AG09309 (cell line): ENCODE measurements around the gene STX1A.
"Not testable (repeated sequence)": the region's sequence is repeated elsewhere in the genome, so short reads cannot be mapped to it uniquely, and the experiment has no call there.

ENCODE experiments used
- DNase-seq: peaks from one replicate; pipeline ENCODE4 v3.0.0-alpha.2; 2010; ENCODE audit warnings: low read depth
- H3K4me3 ChIP-seq: 2 replicates; pipeline ENCODE4 v1.5.1; 2011; ENCODE audit warnings: mild to moderate bottlenecking, low read depth, low read length, moderate library complexity; ENCODE audit not compliant: control insufficient read depth
- TF ChIP-seq, protein P1 (sequence below): IDR thresholded peaks from 2 replicates; pipeline ENCODE4 v1.5.1; 2011; ENCODE audit warnings: mild to moderate bottlenecking, low read depth, low read length, inconsistent platforms; ENCODE audit not compliant: insufficient read depth, control insufficient read depth; ENCODE audit errors: missing control alignments

The STX1A gene

DNA sequence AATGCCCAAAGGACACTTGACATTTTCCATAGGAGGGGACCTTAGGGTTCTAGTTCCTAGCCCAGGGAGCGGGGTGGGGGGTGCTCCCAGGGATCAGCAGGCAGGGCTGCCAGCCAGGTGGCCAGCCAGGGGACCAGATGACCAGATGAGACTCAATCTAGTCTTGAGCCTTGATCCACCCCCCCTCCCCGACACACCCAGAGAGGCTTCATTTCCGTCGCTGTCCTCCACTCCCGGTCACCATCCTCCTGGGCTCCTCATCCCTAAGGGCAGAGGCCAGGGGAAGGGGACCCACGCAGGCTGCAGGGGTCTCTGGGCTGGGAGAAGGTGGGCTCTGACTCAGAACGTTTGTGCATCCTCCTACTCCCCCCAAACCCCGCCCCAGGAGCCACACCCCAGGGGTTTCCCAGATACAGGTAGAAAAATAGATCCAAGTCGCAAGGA lies 1.0 kb downstream of the STX1A start:
- TF ChIP-seq, protein P1, sequence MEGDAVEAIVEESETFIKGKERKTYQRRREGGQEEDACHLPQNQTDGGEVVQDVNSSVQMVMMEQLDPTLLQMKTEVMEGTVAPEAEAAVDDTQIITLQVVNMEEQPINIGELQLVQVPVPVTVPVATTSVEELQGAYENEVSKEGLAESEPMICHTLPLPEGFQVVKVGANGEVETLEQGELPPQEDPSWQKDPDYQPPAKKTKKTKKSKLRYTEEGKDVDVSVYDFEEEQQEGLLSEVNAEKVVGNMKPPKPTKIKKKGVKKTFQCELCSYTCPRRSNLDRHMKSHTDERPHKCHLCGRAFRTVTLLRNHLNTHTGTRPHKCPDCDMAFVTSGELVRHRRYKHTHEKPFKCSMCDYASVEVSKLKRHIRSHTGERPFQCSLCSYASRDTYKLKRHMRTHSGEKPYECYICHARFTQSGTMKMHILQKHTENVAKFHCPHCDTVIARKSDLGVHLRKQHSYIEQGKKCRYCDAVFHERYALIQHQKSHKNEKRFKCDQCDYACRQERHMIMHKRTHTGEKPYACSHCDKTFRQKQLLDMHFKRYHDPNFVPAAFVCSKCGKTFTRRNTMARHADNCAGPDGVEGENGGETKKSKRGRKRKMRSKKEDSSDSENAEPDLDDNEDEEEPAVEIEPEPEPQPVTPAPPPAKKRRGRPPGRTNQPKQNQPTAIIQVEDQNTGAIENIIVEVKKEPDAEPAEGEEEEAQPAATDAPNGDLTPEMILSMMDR, result no peak
- H3K4me3 ChIP-seq, result peak overlapping the region; percentile 83
- no peak for DNase-seq

DNA sequence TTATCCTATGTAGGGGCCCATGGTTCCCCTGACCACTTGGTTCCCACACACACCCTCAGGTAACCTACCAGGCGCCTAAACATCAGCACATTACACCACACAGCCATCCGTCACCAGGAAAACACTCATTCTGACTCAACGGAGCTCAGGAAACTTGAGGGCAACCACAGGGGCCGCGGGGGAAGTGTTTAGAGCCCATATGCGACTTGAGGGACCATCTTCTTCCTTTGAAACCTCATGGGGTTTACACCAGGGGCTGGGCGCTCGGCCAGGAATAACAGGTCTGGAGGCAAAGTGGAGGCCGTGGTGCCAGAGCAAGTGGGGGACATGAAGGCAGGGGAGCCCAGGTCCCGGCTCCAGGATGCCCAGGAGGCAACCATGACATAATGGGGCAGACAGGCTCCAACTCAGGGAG lies 1.5 kb downstream of the STX1A start:
- peak overlapping the region; percentile 83 for H3K4me3 ChIP-seq
- DNase-seq, result peak; percentile 59
- TF ChIP-seq, protein P1, result no peak

DNA sequence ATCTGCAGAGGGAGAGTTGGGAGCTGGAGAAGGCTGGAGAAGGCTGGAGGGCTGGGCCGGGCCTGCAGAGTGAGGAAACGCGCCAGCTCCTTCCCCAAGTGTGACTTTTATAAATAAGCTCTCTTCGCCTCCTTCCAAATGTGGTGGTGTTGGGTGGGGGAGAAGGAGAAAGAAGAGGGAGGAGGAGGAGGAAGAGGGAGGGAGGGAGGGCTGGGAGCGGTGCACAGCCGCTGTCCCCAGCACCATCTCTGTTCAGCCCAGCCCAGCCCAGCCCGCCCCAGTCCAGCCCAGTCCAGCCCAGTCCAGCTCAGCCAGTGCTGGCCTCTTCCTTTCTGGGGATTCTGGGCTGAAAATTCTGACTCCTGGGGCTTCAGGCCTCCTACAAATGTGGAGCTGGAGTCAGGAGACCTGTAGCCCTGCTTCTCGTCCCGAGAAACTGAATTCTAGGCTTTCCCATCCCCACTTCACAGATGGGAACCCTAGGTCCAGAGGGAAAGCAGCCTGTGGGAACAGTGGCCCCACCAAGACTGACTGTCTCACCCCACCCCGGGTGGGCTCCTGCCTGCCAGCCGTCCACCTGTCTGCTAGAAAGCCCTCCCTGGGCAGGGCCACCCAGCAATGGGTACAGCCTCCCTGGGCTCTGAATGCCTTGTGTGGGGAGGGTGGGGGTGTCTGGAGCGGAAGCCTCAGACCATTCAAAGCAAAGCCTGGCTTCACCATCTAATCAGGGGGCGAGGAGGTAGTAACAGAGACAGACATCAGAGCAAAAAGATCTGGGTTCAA lies 2.3 kb downstream of the STX1A start:
- TF ChIP-seq, protein P1, result no peak
- H3K4me3 ChIP-seq, result peak overlapping the region; percentile 21
- DNase-seq, result no peak

GRCh38 chr7:73716318-73716890 lies 3.1 kb downstream of the STX1A start:
- no peak for DNase-seq
- no peak overlapping the region for H3K4me3 ChIP-seq
- TF ChIP-seq, protein P1, result no peak

- no peak overlapping the region for H3K4me3 ChIP-seq
- DNase-seq, result peak; percentile 71
- TF ChIP-seq, protein P1, result no peak
Observed at GRCh38 chr7:73715648-73716317, 3.7 kb downstream of the STX1A start.

DNA sequence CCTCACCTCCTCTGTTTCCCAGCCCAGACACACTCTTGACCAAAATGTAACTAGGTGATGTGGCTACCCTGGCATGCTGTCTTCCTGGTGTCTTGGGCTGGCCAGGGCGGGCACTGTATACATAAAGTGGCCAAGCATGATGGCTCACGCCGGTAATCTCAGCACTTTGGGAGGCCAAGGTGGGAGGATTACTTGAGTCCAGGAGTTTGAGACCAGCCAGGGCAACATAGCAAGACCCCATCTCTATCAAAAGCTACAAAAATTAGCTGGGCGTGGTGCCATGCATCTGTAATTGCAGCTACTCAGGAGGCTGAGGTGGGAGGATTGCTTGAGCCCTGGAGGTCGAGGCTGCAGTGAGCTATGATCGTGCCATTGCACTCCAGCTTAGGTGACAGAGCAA lies 6.2 kb downstream of the STX1A start:
- H3K4me3 ChIP-seq, DNase-seq: not testable (repeated sequence)

DNA sequence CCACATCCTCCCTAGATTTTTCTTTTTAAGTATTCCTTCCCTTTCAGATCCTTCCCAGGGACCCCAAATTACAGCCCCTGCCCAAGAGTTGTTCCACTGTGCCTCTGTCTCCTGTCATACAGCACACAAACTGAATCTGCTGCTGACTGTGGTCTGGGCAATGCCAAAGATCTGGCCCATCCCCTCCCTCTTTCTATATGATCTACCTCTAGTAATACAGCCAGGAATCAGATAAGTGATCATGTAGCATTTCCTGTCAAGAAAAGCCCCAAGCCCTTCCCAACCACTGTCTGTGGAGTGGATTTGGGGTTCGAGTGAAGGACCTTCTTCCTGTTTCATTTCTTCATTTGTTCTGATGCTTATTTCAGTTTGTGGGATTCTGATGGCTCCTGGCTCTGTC lies 6.7 kb downstream of the STX1A start:
- no peak for DNase-seq
- TF ChIP-seq, protein P1, result no peak
- no peak overlapping the region for H3K4me3 ChIP-seq
